KMS-11 (cell line): ENCODE results near the gene DLG2.

Source experiments
- H2AFZ ChIP-seq: fragments of 200-600 bp; sonication (generic); 2 replicates; pipeline ENCODE4 v1.6.1; 2016; ENCODE audit warnings: antibody characterized with exemption, mixed run types, low read depth
- H3K27ac ChIP-seq: fragments of 200-600 bp; sonication (generic); 2 replicates; pipeline ENCODE4 v1.6.1; 2016; ENCODE audit warnings: mild to moderate bottlenecking, mixed run types
- H3K27me3 ChIP-seq: fragments of 200-600 bp; sonication (generic); 2 replicates; pipeline ENCODE4 v1.6.1; 2017; ENCODE audit warnings: mild to moderate bottlenecking, low read depth, mixed run types, moderate library complexity; ENCODE audit not compliant: insufficient read depth
- H3K36me3 ChIP-seq: fragments of 200-600 bp; sonication (generic); 2 replicates; pipeline ENCODE4 v1.6.1; 2017; ENCODE audit warnings: mild to moderate bottlenecking, mixed run types; ENCODE audit not compliant: insufficient read depth
- H3K4me1 ChIP-seq: fragments of 200-600 bp; sonication (generic); 2 replicates; pipeline ENCODE4 v1.6.1; 2016; ENCODE audit warnings: mild to moderate bottlenecking, low read depth, mixed run types; ENCODE audit not compliant: poor library complexity, severe bottlenecking
- H3K4me2 ChIP-seq: fragments of 200-600 bp; sonication (generic); 2 replicates; pipeline ENCODE4 v1.7.0; 2016; ENCODE audit warnings: mild to moderate bottlenecking, mixed run types
- H3K4me3 ChIP-seq: fragments of 200-600 bp; sonication (generic); IDR thresholded peaks from 2 replicates; pipeline ENCODE4 v1.6.1; 2017; ENCODE audit warnings: low read depth, low read length, mixed read lengths; ENCODE audit not compliant: insufficient read depth
- H3K79me2 ChIP-seq: fragments of 200-600 bp; sonication (generic); 2 replicates; pipeline ENCODE4 v1.6.1; 2016; ENCODE audit warnings: low read depth, mixed run types; ENCODE audit not compliant: insufficient read depth
- H3K9ac ChIP-seq: fragments of 200-600 bp; sonication (generic); 2 replicates; pipeline ENCODE4 v1.6.1; 2016; ENCODE audit warnings: mild to moderate bottlenecking, mixed run types
- H4K20me1 ChIP-seq: fragments of 200-600 bp; sonication (generic); 2 replicates; pipeline ENCODE4 v1.6.1; 2016; ENCODE audit warnings: mild to moderate bottlenecking, mixed run types; ENCODE audit not compliant: insufficient read depth
- TF ChIP-seq, protein P1 (sequence below): fragments of 200-600 bp; sonication (generic); conservative IDR thresholded peaks from 2 replicates; pipeline ENCODE4 v1.6.1; 2017; ENCODE audit warnings: low read depth, mild to moderate bottlenecking, antibody characterized with exemption, low read length, moderate library complexity, mixed read lengths

DLG2 gene

DNA sequence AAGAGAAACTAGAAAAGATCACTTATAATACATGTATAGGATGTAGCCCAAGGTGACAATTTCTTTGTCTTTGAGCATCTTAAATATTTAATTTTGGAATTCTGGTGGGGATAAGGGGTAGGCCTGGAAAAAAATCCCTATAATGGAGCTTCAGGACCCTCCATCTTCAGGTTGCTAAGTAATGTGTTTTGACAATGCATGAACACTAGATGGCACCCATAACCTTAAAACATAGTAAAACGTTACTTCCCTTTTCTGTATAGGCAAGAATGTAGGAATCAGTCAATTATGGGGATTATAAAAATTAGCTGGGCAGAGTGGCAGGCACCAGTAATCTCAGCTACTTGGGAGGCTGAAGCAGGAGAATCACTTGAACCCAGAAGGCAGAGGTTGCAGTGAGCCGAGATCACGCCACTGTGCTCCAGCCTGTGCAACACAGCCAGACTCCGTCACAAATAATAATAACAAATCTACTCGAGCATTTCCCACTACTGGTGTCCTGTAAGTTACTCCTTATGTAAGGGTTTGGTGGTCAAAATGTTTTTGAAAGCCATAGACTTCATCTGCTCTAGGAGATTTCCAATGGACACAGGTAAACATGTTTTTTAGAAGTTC lies 1799.1 kb downstream of the DLG2 start:
- Histone ChIP-seq H3K36me3 (no peaks in the 10 kb centered on the region), H3K4me2 (no peak overlapping the region), H3K27me3 (no peaks in the 10 kb centered on the region), H3K9ac (no peak overlapping the region), H3K4me3 (no peak overlapping the region), H3K27ac (no peak overlapping the region), H4K20me1 (no peaks in the 10 kb centered on the region), H3K79me2 (no peaks in the 10 kb centered on the region), H2AFZ (no peak overlapping the region; the same call in 1 of the 2 replicates), H3K4me1 (no peaks in the 10 kb centered on the region)
- TF ChIP-seq, protein P1, sequence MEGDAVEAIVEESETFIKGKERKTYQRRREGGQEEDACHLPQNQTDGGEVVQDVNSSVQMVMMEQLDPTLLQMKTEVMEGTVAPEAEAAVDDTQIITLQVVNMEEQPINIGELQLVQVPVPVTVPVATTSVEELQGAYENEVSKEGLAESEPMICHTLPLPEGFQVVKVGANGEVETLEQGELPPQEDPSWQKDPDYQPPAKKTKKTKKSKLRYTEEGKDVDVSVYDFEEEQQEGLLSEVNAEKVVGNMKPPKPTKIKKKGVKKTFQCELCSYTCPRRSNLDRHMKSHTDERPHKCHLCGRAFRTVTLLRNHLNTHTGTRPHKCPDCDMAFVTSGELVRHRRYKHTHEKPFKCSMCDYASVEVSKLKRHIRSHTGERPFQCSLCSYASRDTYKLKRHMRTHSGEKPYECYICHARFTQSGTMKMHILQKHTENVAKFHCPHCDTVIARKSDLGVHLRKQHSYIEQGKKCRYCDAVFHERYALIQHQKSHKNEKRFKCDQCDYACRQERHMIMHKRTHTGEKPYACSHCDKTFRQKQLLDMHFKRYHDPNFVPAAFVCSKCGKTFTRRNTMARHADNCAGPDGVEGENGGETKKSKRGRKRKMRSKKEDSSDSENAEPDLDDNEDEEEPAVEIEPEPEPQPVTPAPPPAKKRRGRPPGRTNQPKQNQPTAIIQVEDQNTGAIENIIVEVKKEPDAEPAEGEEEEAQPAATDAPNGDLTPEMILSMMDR: peak; percentile 86

DNA sequence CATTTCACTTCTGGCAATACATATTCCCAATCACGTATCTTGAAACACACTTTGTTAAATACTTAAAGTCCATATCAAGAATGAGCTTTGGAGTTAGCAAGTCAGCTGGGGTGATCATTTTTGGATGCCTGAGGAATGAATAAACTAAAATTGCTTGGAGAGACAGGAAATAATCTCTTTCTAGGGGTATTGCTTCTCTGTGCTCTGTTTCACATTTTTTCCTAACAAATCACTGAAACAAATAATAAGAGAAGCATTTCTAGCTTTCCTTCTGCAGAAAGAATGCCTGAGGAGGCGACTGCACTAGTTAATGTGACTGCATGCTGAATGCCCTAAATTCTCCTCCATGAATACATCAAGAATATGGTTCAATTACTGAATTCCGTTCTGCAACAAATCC lies 1799.6 kb downstream of the DLG2 start:
- Histone ChIP-seq H3K4me3 (no peak overlapping the region), H3K79me2 (no peaks in the 10 kb centered on the region), H2AFZ (no peak overlapping the region), H3K36me3 (no peaks in the 10 kb centered on the region), H3K9ac (no peak overlapping the region), H4K20me1 (no peaks in the 10 kb centered on the region), H3K27me3 (no peaks in the 10 kb centered on the region), H3K27ac (no peak overlapping the region), H3K4me2 (no peak overlapping the region), H3K4me1 (no peaks in the 10 kb centered on the region)
- TF ChIP-seq, protein P1: no peak

- H3K79me2 ChIP-seq: no peaks in the 10 kb centered on the region
- no peak overlapping the region for H3K27ac ChIP-seq
- no peak overlapping the region for H3K9ac ChIP-seq
- no peaks in the 10 kb centered on the region for H3K27me3 ChIP-seq
- TF ChIP-seq, protein P1: no peak
- H3K36me3 ChIP-seq: no peaks in the 10 kb centered on the region
- no peaks in the 10 kb centered on the region for H3K4me1 ChIP-seq
- H3K4me2 ChIP-seq: no peak overlapping the region
- H3K4me3 ChIP-seq: no peak overlapping the region
- no peaks in the 10 kb centered on the region for H4K20me1 ChIP-seq
- no peak overlapping the region for H2AFZ ChIP-seq
These were observed 1801.1 kb downstream of the DLG2 start for GRCh38 chr11:83826078-83826477.

- Histone ChIP-seq H3K4me2 (no peak overlapping the region), H2AFZ (no peak overlapping the region), H3K27ac (no peak overlapping the region), H3K79me2 (no peaks in the 10 kb centered on the region), H4K20me1 (no peaks in the 10 kb centered on the region), H3K4me1 (no peaks in the 10 kb centered on the region), H3K9ac (no peak overlapping the region), H3K4me3 (no peak overlapping the region), H3K36me3 (no peaks in the 10 kb centered on the region), H3K27me3 (no peaks in the 10 kb centered on the region)
- TF ChIP-seq, protein P1: no peak
These were observed 1803.6 kb downstream of the DLG2 start for GRCh38 chr11:83823461-83824025.
